Mammary epithelial cell (primary cell): ENCODE data around the gene CIB1.
"Not testable (repeated sequence)": the region's sequence is repeated elsewhere in the genome, so short reads cannot be mapped to it uniquely, and the experiment has no call there.

ENCODE experiments used
- CTCF ChIP-seq, 2 donors: IDR thresholded peaks in 1 of 2; conservative IDR thresholded peaks in 1 of 2; 2 replicates each; pipeline ENCODE4 v1.5.1; 2011 to 2012; ENCODE audit warnings: inconsistent platforms in 2 of 2, low read length in 2 of 2, mild to moderate bottlenecking in 2 of 2, control low read depth in 1 of 2, low read depth in 1 of 2; ENCODE audit not compliant: insufficient read depth in 1 of 2; ENCODE audit errors: extremely low read depth in 1 of 2
- EZH2 ChIP-seq: IDR thresholded peaks from 2 replicates; pipeline ENCODE4 v1.6.1; 2012; ENCODE audit warnings: low read length, inconsistent platforms, borderline replicate concordance

GRCh38 chr15:90278467-90278866 is 44.7 kb upstream of the CIB1 start:
- not testable (repeated sequence) for TF ChIP-seq CTCF (conservative IDR thresholded peaks at IDR 0.05 in 1 of 2, IDR thresholded peaks at IDR 0.05 in 1 of 2; ENCODE audit: extremely low read depth in 1 of 2, insufficient read depth in 1 of 2, low read depth in 1 of 2, low read length in 2 of 2); EZH2
